ENCODE results near the gene KIZ. TPM values are rescaled to one million over a fixed set of nuclear protein-coding genes. Genes with fewer than 3 reads are reported as not detected.

The KIZ gene
- total and polyA plus RNA-seq, 2 donors from 2014 or later, result 17.3 to 21.8 TPM

- TF ChIP-seq CTCF (IDR thresholded peaks at IDR 0.05; ENCODE audit: borderline replicate concordance, extremely low read depth, insufficient read depth), result peak; percentile 12
- intact Hi-C loops (cut with DNase I), result no loop called here
- H3K27ac ChIP-seq (ENCODE audit: low read depth in 2 of 2, low read length in 2 of 2), result peak overlapping the region in 1 of 2 donors; percentile 77
- H3K4me3 ChIP-seq (ENCODE audit: low read length in 3 of 3), result peak overlapping the region; percentile 74 to 97 (median 79)
- DNase-seq (peak in 2 of 5 donors; percentile 57 to 61), FAIRE-seq (no peak)
- no peaks in the 10 kb centered on the region for H3K36me3 ChIP-seq (ENCODE audit: control insufficient read depth in 2 of 3, insufficient read depth in 3 of 3, low read length in 3 of 3)
- H3K9ac ChIP-seq (ENCODE audit: low read length in 3 of 3), result peak overlapping the region; percentile 30 to 75 (median 72)
- H3K9me3 ChIP-seq (ENCODE audit: control insufficient read depth in 2 of 3, insufficient read depth in 1 of 3, low read length in 3 of 3), result no peaks in the 10 kb centered on the region
- no peaks in the 10 kb centered on the region for H3K27me3 ChIP-seq (ENCODE audit: control insufficient read depth, insufficient read depth, low read length)
- peaks cover 0 to 4% (median 0%) of the 10 kb centered on the region in 3 donors for H3K4me1 ChIP-seq (ENCODE audit: control insufficient read depth in 2 of 3, insufficient read depth in 2 of 3, low read depth in 1 of 3, low read length in 3 of 3)
Measured at GRCh38 chr20:21125072-21125848, 622 bp upstream of the KIZ start.

GRCh38 chr20:21126581-21126870, 644 bp downstream of the KIZ start:
- FAIRE-seq (no peak), DNase-seq (peak in 1 of 5 donors; percentile 80)
- H3K4me1 ChIP-seq (ENCODE audit: control insufficient read depth in 2 of 3, insufficient read depth in 2 of 3, low read depth in 1 of 3, low read length in 3 of 3), result peaks cover 0 to 4% (median 0%) of the 10 kb centered on the region in 3 donors
- no peaks in the 10 kb centered on the region for H3K36me3 ChIP-seq (ENCODE audit: control insufficient read depth in 2 of 3, insufficient read depth in 3 of 3, low read length in 3 of 3)
- peak overlapping the region; percentile 74 to 89 (median 81) for H3K4me3 ChIP-seq (ENCODE audit: low read length in 3 of 3)
- TF ChIP-seq CTCF (IDR thresholded peaks at IDR 0.05; ENCODE audit: borderline replicate concordance, extremely low read depth, insufficient read depth), result no peak
- H3K9ac ChIP-seq (ENCODE audit: low read length in 3 of 3), result peak overlapping the region; percentile 64 to 80 (median 70)
- no peaks in the 10 kb centered on the region for H3K9me3 ChIP-seq (ENCODE audit: control insufficient read depth in 2 of 3, insufficient read depth in 1 of 3, low read length in 3 of 3)
- H3K27ac ChIP-seq (ENCODE audit: low read depth in 2 of 2, low read length in 2 of 2), result peak overlapping the region; percentile 37 to 57
- intact Hi-C loops (cut with DNase I), result no loop called here
- H3K27me3 ChIP-seq (ENCODE audit: control insufficient read depth, insufficient read depth, low read length), result no peaks in the 10 kb centered on the region

GRCh38 chr20:21127201-21127981, 1.5 kb downstream of the KIZ start:
- H3K4me3 ChIP-seq (ENCODE audit: low read length in 3 of 3), result peak overlapping the region in 1 of 3 donors; percentile 74
- no peaks in the 10 kb centered on the region for H3K9me3 ChIP-seq (ENCODE audit: control insufficient read depth in 2 of 3, insufficient read depth in 1 of 3, low read length in 3 of 3)
- no peaks in the 10 kb centered on the region for H3K27me3 ChIP-seq (ENCODE audit: control insufficient read depth, insufficient read depth, low read length)
- H3K36me3 ChIP-seq (ENCODE audit: control insufficient read depth in 2 of 3, insufficient read depth in 3 of 3, low read length in 3 of 3), result no peaks in the 10 kb centered on the region
- no peak overlapping the region for H3K27ac ChIP-seq (ENCODE audit: low read depth in 2 of 2, low read length in 2 of 2)
- H3K4me1 ChIP-seq (ENCODE audit: control insufficient read depth in 2 of 3, insufficient read depth in 2 of 3, low read depth in 1 of 3, low read length in 3 of 3), result peaks cover 0 to 4% (median 0%) of the 10 kb centered on the region in 3 donors
- FAIRE-seq, result no peak
- intact Hi-C loops (cut with DNase I), result no loop called here
- no peak for TF ChIP-seq CTCF (IDR thresholded peaks at IDR 0.05; ENCODE audit: borderline replicate concordance, extremely low read depth, insufficient read depth)
- peak in 2 of 5 donors; percentile 16 to 28 for DNase-seq
- H3K9ac ChIP-seq (ENCODE audit: low read length in 3 of 3), result no peak overlapping the region
